ENCODE results near the gene AGTRAP. TPM values are rescaled to one million over a fixed set of nuclear protein-coding genes. Genes with fewer than 3 reads are reported as not detected.

Gene AGTRAP
- total and polyA plus RNA-seq, 2 of the 4 experiments (the other 2 are of a cell fraction): 21.5 to 57.7 TPM

DNA sequence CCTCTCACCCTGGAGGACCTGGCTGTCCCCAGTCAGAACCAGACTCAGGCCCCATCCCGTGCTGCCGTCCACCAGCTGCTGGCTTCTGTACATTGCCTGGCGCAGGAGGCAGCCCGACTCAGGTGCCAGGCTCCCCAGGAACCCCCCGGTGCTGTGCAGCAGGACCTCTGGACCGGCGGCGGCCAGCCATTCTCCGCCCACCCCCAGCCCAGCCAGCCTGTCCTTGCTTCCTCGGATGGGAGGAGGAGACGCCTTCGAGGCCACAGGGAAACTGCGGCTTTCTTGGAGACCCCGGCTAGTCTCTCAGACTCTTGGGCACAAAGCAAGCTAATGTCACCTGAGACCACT, 30.5 kb downstream of the AGTRAP start:
- Histone ChIP-seq H3K56ac (ENCODE audit: extremely low read depth, insufficient read depth, low read length) (no peak overlapping the region), H3K4ac (ENCODE audit: low read depth, low read length) (no peak overlapping the region), H3K4me3 (ENCODE audit: insufficient read depth, low read depth, low read length) (no peak overlapping the region), H2BK20ac (ENCODE audit: low read depth, low read length) (no peak overlapping the region), H3K36me3 (ENCODE audit: control insufficient read depth, insufficient read depth, low read length) (no peaks in the 10 kb centered on the region), H3K4me2 (ENCODE audit: low read depth, low read length) (no peak overlapping the region), H2BK120ac (ENCODE audit: low read depth, low read length) (no peak overlapping the region), H3K18ac (ENCODE audit: low read depth, low read length) (no peak overlapping the region), H3K23ac (ENCODE audit: low read depth, low read length) (no peak overlapping the region), H3K27ac (ENCODE audit: insufficient read depth, low read length) (no peak overlapping the region), H3K9ac (ENCODE audit: low read depth, low read length) (no peak overlapping the region), H3K14ac (replicated peaks; ENCODE audit: low read depth, low read length) (no peak overlapping the region), H4K20me1 (ENCODE audit: insufficient read depth, low read length) (no peaks in the 10 kb centered on the region), H2AK5ac (ENCODE audit: low read depth, low read length) (no peak overlapping the region), H3K79me1 (ENCODE audit: low read depth in 1 of 2, low read length in 2 of 2) (no peaks in the 10 kb centered on the region), H2AFZ (replicated peaks; ENCODE audit: low read length, poor library complexity) (no peak overlapping the region), H4K8ac (ENCODE audit: low read depth in 2 of 2, low read length in 2 of 2) (no peak overlapping the region), H2AK9ac (replicated peaks; ENCODE audit: low read depth, low read length, poor library complexity) (no peak overlapping the region), H3K9me3 (ENCODE audit: control insufficient read depth, insufficient read depth, low read length) (no peaks in the 10 kb centered on the region), H4K91ac (ENCODE audit: insufficient read depth, low read depth, low read length) (no peak overlapping the region), H4K5ac (ENCODE audit: low read depth, low read length) (no peak overlapping the region), H2BK15ac (ENCODE audit: low read depth, low read length) (no peak overlapping the region), H3K9me1 (ENCODE audit: insufficient read depth, low read length) (no peaks in the 10 kb centered on the region), H3K4me1 (ENCODE audit: control insufficient read depth, insufficient read depth, low read length) (peaks cover 1% of the 10 kb centered on the region; the same call in 1 of the 2 replicates), H2BK5ac (ENCODE audit: low read depth, low read length, poor library complexity, severe bottlenecking) (no peak overlapping the region), H3K27me3 (ENCODE audit: control insufficient read depth, insufficient read depth, low read length) (peaks cover 36% of the 10 kb centered on the region)
- 76% methylated on average over 5 of the region's 14 CpGs; no CpG with 5 or more reads in 1 of the 2 experiments for WGBS, 2 experiments (ENCODE audit: extremely low coverage in 2 of 2, insufficient read length in 1 of 2)
- ChIA-PET CTCF (no interaction called here), POLR2A (ENCODE audit: unreplicated experiment) (no interaction called here)
- TF ChIP-seq CTCF (conservative IDR thresholded peaks at IDR 0.05; ENCODE audit: low read depth, low read length) (no peak), MAFK (IDR thresholded peaks at IDR 0.05; ENCODE audit: low read depth, low read length) (no peak), CHD1 (IDR thresholded peaks at IDR 0.05; ENCODE audit: low read depth, low read length) (no peak), RFX5 (IDR thresholded peaks at IDR 0.05; ENCODE audit: low read depth, low read length) (no peak), POLR2A (IDR thresholded peaks at IDR 0.05; ENCODE audit: low read depth, low read length) (no peak), BHLHE40 (IDR thresholded peaks at IDR 0.05; ENCODE audit: low read depth, low read length) (no peak), FOS (IDR thresholded peaks at IDR 0.05; ENCODE audit: low read depth, low read length) (no peak), CEBPB (IDR thresholded peaks at IDR 0.05; ENCODE audit: low read depth, low read length) (no peak), SMC3 (IDR thresholded peaks at IDR 0.05; ENCODE audit: low read depth, low read length) (no peak), NFE2L2 (IDR thresholded peaks at IDR 0.05; ENCODE audit: low read depth, low read length) (no peak), MAZ (IDR thresholded peaks at IDR 0.05; ENCODE audit: borderline replicate concordance, low read depth, low read length) (no peak), RCOR1 (IDR thresholded peaks at IDR 0.05; ENCODE audit: insufficient replicate concordance, low read length) (no peak), MXI1 (IDR thresholded peaks at IDR 0.05; ENCODE audit: borderline replicate concordance, low read depth, low read length) (no peak), RAD21 (IDR thresholded peaks at IDR 0.05; ENCODE audit: low read length) (no peak)
- TF ChIP-seq, protein P1, sequence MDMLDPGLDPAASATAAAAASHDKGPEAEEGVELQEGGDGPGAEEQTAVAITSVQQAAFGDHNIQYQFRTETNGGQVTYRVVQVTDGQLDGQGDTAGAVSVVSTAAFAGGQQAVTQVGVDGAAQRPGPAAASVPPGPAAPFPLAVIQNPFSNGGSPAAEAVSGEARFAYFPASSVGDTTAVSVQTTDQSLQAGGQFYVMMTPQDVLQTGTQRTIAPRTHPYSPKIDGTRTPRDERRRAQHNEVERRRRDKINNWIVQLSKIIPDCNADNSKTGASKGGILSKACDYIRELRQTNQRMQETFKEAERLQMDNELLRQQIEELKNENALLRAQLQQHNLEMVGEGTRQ (IDR thresholded peaks at IDR 0.05; ENCODE audit: low read depth, low read length): no peak
- TF ChIP-seq, protein P2, sequence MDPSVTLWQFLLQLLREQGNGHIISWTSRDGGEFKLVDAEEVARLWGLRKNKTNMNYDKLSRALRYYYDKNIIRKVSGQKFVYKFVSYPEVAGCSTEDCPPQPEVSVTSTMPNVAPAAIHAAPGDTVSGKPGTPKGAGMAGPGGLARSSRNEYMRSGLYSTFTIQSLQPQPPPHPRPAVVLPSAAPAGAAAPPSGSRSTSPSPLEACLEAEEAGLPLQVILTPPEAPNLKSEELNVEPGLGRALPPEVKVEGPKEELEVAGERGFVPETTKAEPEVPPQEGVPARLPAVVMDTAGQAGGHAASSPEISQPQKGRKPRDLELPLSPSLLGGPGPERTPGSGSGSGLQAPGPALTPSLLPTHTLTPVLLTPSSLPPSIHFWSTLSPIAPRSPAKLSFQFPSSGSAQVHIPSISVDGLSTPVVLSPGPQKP (IDR thresholded peaks at IDR 0.05; ENCODE audit: borderline replicate concordance, low read depth, low read length): no peak
- BruUV-seq (replicated peaks): no TSS peak
- DNase-seq (no peak), ATAC-seq (ENCODE audit: low read depth) (no peak)
- intact Hi-C loops (cut with micrococcal nuclease) (no loop called here), dilution Hi-C loops (cut with HindIII; ENCODE audit: low sequenced_read_pairs, unreplicated experiment) (no loop called here), in situ Hi-C loops (cut with MboI; ENCODE audit: low sequenced_read_pairs) (no loop called here)

All from IMR-90 (cell line).